ENCODE data around the gene ADGRB3. TPM values are rescaled to one million over a fixed set of nuclear protein-coding genes. Genes with fewer than 3 reads are reported as not detected.

ADGRB3 gene
- total RNA-seq, 3 donors from 2014 or later, result not detected

DNA sequence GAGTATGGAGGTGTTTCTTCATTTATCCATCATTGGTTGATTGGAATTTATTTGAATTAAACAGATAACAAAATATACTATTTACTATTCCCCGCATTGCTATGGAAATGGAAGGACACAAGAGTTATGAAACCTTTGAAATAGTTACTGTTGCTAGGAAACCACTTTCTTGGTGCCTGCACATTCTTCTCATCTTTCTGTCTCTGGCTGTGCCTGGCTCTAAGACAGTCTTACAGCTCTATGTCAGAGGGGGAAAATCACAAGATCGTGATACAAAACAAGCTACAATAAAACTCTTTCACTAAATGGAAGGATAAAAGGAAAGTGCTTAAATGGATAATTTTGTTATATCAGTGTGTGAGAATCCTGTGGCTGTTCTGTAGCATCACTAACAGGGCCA is 708.8 kb downstream of the ADGRB3 start:
- ATAC-seq, result no peak
- H3K4me1 Mint-ChIP-seq (ENCODE audit: low read depth), result no peaks in the 10 kb centered on the region
- H3K4me3 Mint-ChIP-seq, result no peak overlapping the region
- H3K9me3 Mint-ChIP-seq, result peaks cover 9% of the 10 kb centered on the region
- no peaks in the 10 kb centered on the region for H3K36me3 Mint-ChIP-seq (ENCODE audit: insufficient read depth)
- no peak for DNase-seq
- H3K27me3 Mint-ChIP-seq (ENCODE audit: low read depth), result no peaks in the 10 kb centered on the region

- Mint-ChIP-seq H3K27me3 (ENCODE audit: low read depth) (no peaks in the 10 kb centered on the region), H3K4me1 (ENCODE audit: low read depth) (no peaks in the 10 kb centered on the region), H3K36me3 (ENCODE audit: insufficient read depth) (no peaks in the 10 kb centered on the region), H3K9me3 (peaks cover 5% of the 10 kb centered on the region), H3K4me3 (no peak overlapping the region)
- no peak for ATAC-seq
- DNase-seq, result no peak
These were observed 714.7 kb downstream of the ADGRB3 start for GRCh38 chr6:69349771-69350170.

DNA sequence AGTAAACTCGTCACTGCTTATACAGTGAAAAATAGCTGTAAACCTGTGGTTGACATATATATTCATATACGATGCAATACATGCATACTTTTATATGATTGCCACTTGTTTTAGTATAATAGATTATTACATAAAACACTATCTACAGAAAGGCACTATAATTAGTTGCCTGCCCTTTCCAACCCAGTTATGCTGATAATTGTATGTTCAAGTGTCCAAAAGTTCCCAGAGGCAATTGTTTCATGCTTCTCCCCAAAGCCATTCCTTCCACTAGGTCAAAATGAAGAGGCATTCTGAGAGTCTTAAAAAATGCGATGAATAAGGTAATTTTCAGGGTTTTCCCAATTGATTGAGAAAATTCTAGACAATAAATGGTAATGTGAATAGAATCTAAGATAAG is 727.1 kb downstream of the ADGRB3 start:
- no peaks in the 10 kb centered on the region for H3K36me3 Mint-ChIP-seq (ENCODE audit: insufficient read depth)
- no peaks in the 10 kb centered on the region for H3K9me3 Mint-ChIP-seq
- H3K27me3 Mint-ChIP-seq (ENCODE audit: low read depth), result no peaks in the 10 kb centered on the region
- ATAC-seq (no peak), DNase-seq (no peak)
- H3K4me3 Mint-ChIP-seq, result no peak overlapping the region
- H3K4me1 Mint-ChIP-seq (ENCODE audit: low read depth), result no peaks in the 10 kb centered on the region

DNA sequence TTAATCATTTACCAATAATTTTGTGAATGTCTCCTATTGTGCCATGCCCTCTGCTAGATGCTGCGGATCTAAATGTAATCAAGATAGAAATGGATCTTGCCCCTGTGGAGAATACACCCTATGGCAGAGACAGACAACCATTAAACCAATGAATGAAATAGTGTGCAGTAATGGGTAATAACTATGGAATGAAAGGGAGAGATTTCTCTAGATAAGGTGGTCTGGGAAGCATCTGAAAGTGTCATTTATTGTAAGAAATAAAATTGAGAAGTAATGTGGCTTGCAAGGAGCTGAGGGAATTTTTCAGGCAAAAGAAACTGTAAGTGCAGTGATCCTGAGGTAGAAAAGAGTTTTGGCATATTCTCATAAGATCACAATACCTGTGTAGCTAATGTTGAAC is 731.7 kb downstream of the ADGRB3 start:
- no peak for ATAC-seq
- no peaks in the 10 kb centered on the region for H3K36me3 Mint-ChIP-seq (ENCODE audit: insufficient read depth)

DNA sequence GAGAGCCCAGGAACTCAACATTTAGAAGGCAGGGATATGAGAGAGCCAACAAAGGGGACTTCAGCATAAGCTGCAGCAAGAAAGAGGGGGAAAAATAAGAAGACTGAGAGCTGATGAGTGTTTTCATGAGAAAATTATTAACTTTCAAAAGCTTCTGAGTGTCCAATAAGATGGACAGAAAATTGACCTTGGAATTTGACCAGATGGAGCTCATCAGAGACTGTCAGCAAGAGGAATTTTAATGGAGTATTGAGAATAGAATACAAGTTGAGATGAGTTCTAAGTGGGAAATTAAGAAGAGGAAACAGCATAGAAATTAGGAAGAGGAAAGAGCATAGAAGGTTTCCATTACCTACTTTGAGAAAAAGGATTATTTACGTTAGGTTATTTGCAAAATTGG is 733.5 kb downstream of the ADGRB3 start:
- Mint-ChIP-seq H3K36me3 (ENCODE audit: insufficient read depth) (no peaks in the 10 kb centered on the region), H3K4me1 (ENCODE audit: low read depth) (no peaks in the 10 kb centered on the region), H3K9me3 (no peaks in the 10 kb centered on the region), H3K27me3 (ENCODE audit: low read depth) (no peaks in the 10 kb centered on the region), H3K4me3 (no peak overlapping the region)
- no peak for DNase-seq
- ATAC-seq, result no peak

More for the DNA sequence above, 731.7 kb downstream of the ADGRB3 start:
- no peaks in the 10 kb centered on the region for H3K4me1 Mint-ChIP-seq (ENCODE audit: low read depth)
- H3K27me3 Mint-ChIP-seq (ENCODE audit: low read depth), result no peaks in the 10 kb centered on the region
- no peak overlapping the region for H3K4me3 Mint-ChIP-seq
- H3K9me3 Mint-ChIP-seq, result no peaks in the 10 kb centered on the region
- DNase-seq, result no peak

DNA sequence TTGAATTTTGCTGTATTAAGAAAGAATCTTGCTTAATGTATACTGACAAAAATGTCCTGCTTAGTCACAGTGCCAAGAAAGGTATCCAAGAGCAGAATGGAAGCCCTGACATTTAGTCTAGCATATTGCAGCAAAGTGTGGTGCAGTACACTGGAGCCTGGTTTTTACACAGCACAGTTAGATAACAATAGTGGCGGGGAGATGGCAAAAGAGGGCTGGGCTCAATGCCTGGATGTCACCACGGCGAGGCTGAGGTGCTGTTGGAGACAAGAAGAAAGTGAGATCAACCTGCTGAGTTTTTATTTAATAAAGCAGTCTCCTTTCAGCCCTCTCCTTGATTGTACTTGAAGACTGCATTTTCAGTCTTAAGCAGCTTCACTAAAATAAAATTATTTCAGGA is 735.7 kb downstream of the ADGRB3 start:
- Mint-ChIP-seq H3K36me3 (ENCODE audit: insufficient read depth) (no peaks in the 10 kb centered on the region), H3K9me3 (no peaks in the 10 kb centered on the region), H3K4me3 (no peak overlapping the region), H3K4me1 (ENCODE audit: low read depth) (no peaks in the 10 kb centered on the region), H3K27me3 (ENCODE audit: low read depth) (no peaks in the 10 kb centered on the region)
- DNase-seq (no peak), ATAC-seq (no peak)

DNA sequence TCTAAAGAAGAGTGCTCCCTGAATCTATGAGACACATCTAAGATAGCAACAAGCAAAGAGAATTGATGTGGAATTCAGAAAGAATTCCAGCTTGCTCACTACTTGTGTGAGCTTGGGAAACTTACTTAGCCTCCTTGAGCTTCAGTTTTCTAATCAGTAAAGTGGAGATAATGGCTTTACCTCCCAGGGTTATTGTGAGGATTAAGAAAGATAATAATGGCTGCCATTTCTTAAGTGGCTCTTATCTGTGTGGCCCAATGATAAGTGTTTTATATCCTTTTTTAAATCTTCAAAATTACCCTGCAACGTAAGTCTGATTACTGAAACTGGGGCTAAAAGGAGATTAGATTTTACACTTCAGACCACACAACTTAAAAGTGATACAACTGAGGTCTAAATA is 743.2 kb downstream of the ADGRB3 start:
- H3K27me3 Mint-ChIP-seq (ENCODE audit: low read depth), result no peaks in the 10 kb centered on the region
- ATAC-seq (no peak), DNase-seq (no peak)
- no peaks in the 10 kb centered on the region for H3K36me3 Mint-ChIP-seq (ENCODE audit: insufficient read depth)
- no peaks in the 10 kb centered on the region for H3K4me1 Mint-ChIP-seq (ENCODE audit: low read depth)
- no peaks in the 10 kb centered on the region for H3K9me3 Mint-ChIP-seq
- H3K4me3 Mint-ChIP-seq, result no peak overlapping the region

- DNase-seq (no peak), ATAC-seq (no peak)
- H3K4me1 Mint-ChIP-seq (ENCODE audit: low read depth), result no peaks in the 10 kb centered on the region
- no peaks in the 10 kb centered on the region for H3K27me3 Mint-ChIP-seq (ENCODE audit: low read depth)
- H3K36me3 Mint-ChIP-seq (ENCODE audit: insufficient read depth), result no peaks in the 10 kb centered on the region
- no peak overlapping the region for H3K4me3 Mint-ChIP-seq
- no peaks in the 10 kb centered on the region for H3K9me3 Mint-ChIP-seq
These were observed 744.4 kb downstream of the ADGRB3 start for GRCh38 chr6:69379518-69379917.

- ATAC-seq, result no peak
- Mint-ChIP-seq H3K4me1 (ENCODE audit: low read depth) (no peaks in the 10 kb centered on the region), H3K4me3 (no peak overlapping the region), H3K27me3 (ENCODE audit: low read depth) (peaks cover 5% of the 10 kb centered on the region), H3K9me3 (no peaks in the 10 kb centered on the region), H3K36me3 (ENCODE audit: insufficient read depth) (no peaks in the 10 kb centered on the region)
- no peak for DNase-seq
These were observed 748.5 kb downstream of the ADGRB3 start for GRCh38 chr6:69383627-69384026.

DNA sequence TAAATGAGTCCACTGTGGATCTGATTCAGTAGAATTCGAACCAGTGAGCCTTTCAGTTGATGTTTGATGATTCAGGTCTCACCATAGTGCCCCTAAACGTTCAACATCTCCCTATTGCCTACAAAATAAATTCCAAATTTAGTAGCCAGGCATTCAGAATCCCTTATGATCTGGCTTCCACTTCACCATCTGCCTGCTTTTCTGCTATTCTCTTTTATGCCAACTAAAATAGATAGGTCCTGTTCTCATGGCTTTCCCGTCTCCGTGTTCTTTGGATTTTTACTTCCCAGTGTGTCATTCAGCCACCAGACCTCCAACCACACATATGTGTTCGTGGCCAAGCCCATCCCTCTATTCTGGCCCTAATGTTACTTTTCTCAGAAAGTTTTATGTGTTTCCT is 751.3 kb downstream of the ADGRB3 start:
- no peaks in the 10 kb centered on the region for H3K4me1 Mint-ChIP-seq (ENCODE audit: low read depth)
- no peak for DNase-seq
- H3K4me3 Mint-ChIP-seq, result no peak overlapping the region
- no peaks in the 10 kb centered on the region for H3K36me3 Mint-ChIP-seq (ENCODE audit: insufficient read depth)
- no peak for ATAC-seq
- no peaks in the 10 kb centered on the region for H3K9me3 Mint-ChIP-seq
- H3K27me3 Mint-ChIP-seq (ENCODE audit: low read depth), result peaks cover 5% of the 10 kb centered on the region

DNA sequence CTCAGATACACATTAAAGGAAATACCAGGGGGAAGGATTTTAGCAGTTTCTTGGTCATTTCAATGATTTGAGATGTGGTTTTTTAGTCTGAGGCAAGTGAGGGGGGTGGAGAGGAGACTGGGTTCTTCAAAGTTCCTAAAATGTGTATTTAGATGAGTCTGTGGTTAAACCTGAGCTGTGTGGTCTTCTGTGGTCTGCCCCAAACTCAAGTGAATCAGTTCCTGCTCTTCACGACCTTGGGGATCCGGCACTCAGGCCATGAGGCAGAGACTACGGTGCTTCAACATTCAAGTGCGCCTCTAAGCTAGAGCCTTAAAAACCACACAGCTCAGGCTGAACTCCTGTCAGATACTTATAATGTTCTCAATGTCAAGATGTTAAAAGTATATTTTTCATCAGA is 755.0 kb downstream of the ADGRB3 start:
- H3K4me3 Mint-ChIP-seq, result no peak overlapping the region
- DNase-seq, result no peak
- no peaks in the 10 kb centered on the region for H3K4me1 Mint-ChIP-seq (ENCODE audit: low read depth)
- no peaks in the 10 kb centered on the region for H3K36me3 Mint-ChIP-seq (ENCODE audit: insufficient read depth)
- H3K9me3 Mint-ChIP-seq, result no peaks in the 10 kb centered on the region
- peaks cover 5% of the 10 kb centered on the region for H3K27me3 Mint-ChIP-seq (ENCODE audit: low read depth)
- ATAC-seq, result no peak

GRCh38 chr6:69391106-69391505 is 756.0 kb downstream of the ADGRB3 start:
- Mint-ChIP-seq H3K27me3 (ENCODE audit: low read depth) (peaks cover 5% of the 10 kb centered on the region), H3K36me3 (ENCODE audit: insufficient read depth) (no peaks in the 10 kb centered on the region), H3K4me3 (no peak overlapping the region), H3K9me3 (no peaks in the 10 kb centered on the region), H3K4me1 (ENCODE audit: low read depth) (no peaks in the 10 kb centered on the region)
- DNase-seq, result no peak
- no peak for ATAC-seq

GRCh38 chr6:69392745-69393144 is 757.7 kb downstream of the ADGRB3 start:
- peaks cover 5% of the 10 kb centered on the region for H3K27me3 Mint-ChIP-seq (ENCODE audit: low read depth)
- H3K4me3 Mint-ChIP-seq, result no peak overlapping the region
- H3K9me3 Mint-ChIP-seq, result no peaks in the 10 kb centered on the region
- H3K36me3 Mint-ChIP-seq (ENCODE audit: insufficient read depth), result no peaks in the 10 kb centered on the region
- H3K4me1 Mint-ChIP-seq (ENCODE audit: low read depth), result no peaks in the 10 kb centered on the region
- DNase-seq, result no peak
- no peak for ATAC-seq

DNA sequence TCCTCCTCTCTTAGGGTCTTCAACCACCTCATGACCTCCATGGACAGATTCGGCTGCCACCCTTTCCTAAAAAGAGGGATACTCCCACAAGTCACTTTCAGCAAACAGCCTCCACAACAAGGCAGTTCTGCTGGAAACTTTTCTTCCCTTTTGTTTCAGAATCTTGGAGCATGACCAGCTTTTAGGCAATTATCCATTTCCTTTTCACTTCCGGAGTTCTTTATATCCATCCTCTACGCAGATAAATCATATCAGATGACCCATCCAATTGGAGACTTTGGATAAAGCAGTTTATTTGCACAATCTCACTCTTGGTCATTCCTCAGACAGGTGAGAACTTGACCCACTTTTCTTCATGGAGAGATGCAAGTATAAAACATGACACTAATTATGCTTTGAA is 763.2 kb downstream of the ADGRB3 start:
- Mint-ChIP-seq H3K4me1 (ENCODE audit: low read depth) (no peaks in the 10 kb centered on the region), H3K36me3 (ENCODE audit: insufficient read depth) (no peaks in the 10 kb centered on the region), H3K27me3 (ENCODE audit: low read depth) (no peaks in the 10 kb centered on the region), H3K4me3 (no peak overlapping the region), H3K9me3 (no peaks in the 10 kb centered on the region)
- ATAC-seq (no peak), DNase-seq (no peak)

DNA sequence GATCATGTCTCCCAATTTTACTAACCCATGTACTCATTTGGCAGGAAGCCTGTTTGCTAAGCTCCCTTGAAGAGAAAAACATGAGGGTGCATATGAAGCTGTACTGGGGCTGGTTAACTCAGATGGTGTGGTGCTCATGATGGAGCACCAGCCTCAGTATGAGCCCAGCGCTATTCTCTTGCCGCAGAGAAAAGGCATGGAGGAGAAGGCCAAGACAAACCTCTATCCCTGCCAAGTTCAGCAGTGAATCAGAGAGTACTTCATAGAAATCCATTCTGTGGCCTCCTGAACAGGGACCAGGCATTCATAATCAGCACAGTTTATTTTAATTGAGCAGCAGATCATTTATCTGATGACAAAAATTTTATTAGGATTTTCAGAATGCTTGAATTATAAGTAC is 763.6 kb downstream of the ADGRB3 start:
- Mint-ChIP-seq H3K36me3 (ENCODE audit: insufficient read depth) (no peaks in the 10 kb centered on the region), H3K4me3 (no peak overlapping the region), H3K27me3 (ENCODE audit: low read depth) (no peaks in the 10 kb centered on the region), H3K9me3 (no peaks in the 10 kb centered on the region), H3K4me1 (ENCODE audit: low read depth) (no peaks in the 10 kb centered on the region)
- no peak for ATAC-seq
- no peak for DNase-seq

DNA sequence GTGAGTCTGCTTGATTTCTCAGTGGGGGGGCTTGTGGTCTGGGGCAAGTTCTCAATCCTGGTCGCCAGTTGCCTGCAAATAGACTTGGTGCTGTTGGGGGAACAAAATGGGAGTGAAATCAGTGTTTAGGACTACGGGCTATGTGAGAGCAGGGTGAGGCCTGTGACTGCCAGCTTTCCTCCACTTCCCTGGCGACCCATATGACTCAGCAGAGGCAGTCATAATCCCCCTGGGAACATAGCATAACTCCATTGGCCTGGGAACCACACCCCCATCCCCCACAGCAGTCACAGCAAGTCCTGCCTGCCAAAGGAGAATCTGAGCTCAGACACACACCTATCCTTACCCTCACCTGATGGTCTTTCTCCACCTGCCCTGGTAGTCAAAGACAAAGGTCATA is 773.8 kb downstream of the ADGRB3 start:
- Mint-ChIP-seq H3K27me3 (ENCODE audit: low read depth) (no peaks in the 10 kb centered on the region), H3K9me3 (peaks cover 24% of the 10 kb centered on the region), H3K4me3 (no peak overlapping the region), H3K36me3 (ENCODE audit: insufficient read depth) (no peaks in the 10 kb centered on the region), H3K4me1 (ENCODE audit: low read depth) (no peaks in the 10 kb centered on the region)
- ATAC-seq (no peak), DNase-seq (no peak)

All from activated T-cell treated with anti-CD3 and anti-CD28 coated beads, Interleukin-2, amount 50 U/mL, for 4 hours (primary cell).